Measurements from ENCODE around the gene NDUFA6. TPM values are rescaled to one million over a fixed set of nuclear protein-coding genes. Genes with fewer than 3 reads are reported as not detected.
"Not testable (repeated sequence)": the region's sequence is repeated elsewhere in the genome, so short reads cannot be mapped to it uniquely, and the experiment has no call there.

Gene NDUFA6
- polyA plus RNA-seq (2013, experiment 1 of 2) = 128 TPM
- polyA plus RNA-seq (2013, experiment 2 of 2) = 131 TPM

DNA sequence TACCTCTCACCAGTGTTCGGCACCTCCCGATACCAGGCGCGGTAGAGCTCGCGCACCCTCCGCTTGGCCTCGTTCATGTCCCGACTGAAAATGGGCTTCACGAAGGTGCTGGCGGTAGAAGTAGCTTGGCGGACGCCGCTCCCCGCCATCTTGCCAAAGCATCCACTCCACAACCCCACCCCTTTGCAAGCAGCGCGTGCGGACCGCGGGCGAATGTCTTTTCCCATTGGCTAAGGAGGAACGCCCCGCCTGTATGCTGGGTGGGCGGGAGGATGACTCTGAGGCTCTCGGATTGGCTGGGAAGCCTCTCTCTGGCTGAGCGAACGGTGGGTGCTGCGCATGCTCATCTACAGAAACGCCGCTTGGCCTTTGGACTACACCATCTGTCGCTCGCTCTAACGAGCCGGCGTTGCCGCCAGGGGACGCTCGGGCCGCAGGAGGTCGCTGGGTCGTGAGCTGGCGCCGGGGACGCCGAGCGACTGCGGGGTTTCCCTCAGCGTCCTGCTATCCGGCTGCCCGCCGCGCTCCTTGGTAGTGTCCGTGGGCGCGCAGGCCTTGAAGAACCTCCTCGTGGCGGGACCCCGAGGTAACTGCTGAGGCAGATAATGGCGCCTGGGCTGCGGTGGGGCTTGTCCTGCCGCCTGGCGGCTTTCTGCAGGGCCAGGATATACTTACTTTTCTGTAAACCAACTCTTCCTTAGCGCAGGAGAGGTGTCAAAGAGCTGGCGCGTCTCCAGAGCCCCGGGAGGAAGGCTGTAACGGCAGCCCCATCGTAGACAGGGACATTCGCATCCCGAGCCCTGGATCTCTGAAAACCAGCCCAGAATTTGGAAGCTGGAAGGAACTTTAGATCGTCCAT is at the start of gene NDUFA6:
Gene NDUFA6 (minus strand): TSS at position 177 of the 859 bp plus-strand sequence. CDS start 28 bp downstream, at position 149.
- H3K36me3 ChIP-seq (ENCODE audit: control insufficient read depth in 1 of 2, insufficient read depth in 2 of 2, low read depth in 1 of 2, low read length in 2 of 2) = peaks cover 0 to 18% of the 10 kb centered on the region in 2 experiments
- no peaks in the 10 kb centered on the region for H3K9me3 ChIP-seq (ENCODE audit: control insufficient read depth, low read length)
- WGBS = under 1% methylated on average over 56 of the region's 71 CpGs

DNA sequence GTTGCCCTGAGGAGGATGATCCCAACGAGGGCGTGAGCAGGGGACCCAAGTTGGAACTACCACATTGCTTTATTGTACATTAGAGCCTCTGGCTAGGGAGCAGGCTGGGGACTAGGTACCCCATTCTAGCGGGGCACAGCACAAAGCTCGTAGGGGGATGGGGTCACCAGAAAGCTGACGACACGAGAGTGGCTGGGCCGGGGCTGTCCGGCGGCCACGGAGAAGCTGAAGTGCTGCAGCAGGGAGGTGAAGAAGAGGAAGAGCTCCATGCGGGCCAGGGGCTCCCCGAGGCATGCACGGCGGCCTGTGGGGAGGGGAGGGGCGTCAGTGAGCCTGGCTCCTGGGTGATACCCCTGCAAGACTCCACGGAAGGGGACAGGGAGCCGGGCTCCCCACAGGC is 49.6 kb upstream of the NDUFA6 start:
- not testable (repeated sequence) for H3K9me3 ChIP-seq (ENCODE audit: control insufficient read depth, low read length); H3K27me3 ChIP-seq (ENCODE audit: control insufficient read depth in 1 of 2, insufficient read depth in 1 of 2, low read length in 2 of 2); H2BK15ac ChIP-seq (ENCODE audit: low read depth, poor library complexity, severe bottlenecking); H4K91ac ChIP-seq (ENCODE audit: low read length); H3K23ac ChIP-seq (ENCODE audit: low read length in 2 of 2); H2BK12ac ChIP-seq (ENCODE audit: low read length in 2 of 2); H3K4me2 ChIP-seq (ENCODE audit: low read length, poor library complexity, severe bottlenecking); H3K9ac ChIP-seq (ENCODE audit: low read length); H3K79me1 ChIP-seq (replicated peaks; ENCODE audit: low read length, poor library complexity, severe bottlenecking); H3K27ac ChIP-seq (ENCODE audit: low read length, poor library complexity, severe bottlenecking); H3K4me3 ChIP-seq (ENCODE audit: insufficient read depth in 1 of 2, low read depth in 1 of 2, low read length in 2 of 2); H3K14ac ChIP-seq (ENCODE audit: low read length in 2 of 2); H2AFZ ChIP-seq (ENCODE audit: low read depth, low read length); H4K8ac ChIP-seq (ENCODE audit: low read length); H3K4ac ChIP-seq (ENCODE audit: low read depth in 1 of 2, low read length in 2 of 2); DNase-seq; H3K18ac ChIP-seq (ENCODE audit: low read depth in 1 of 2, low read length in 2 of 2); H2AK5ac ChIP-seq (ENCODE audit: low read length, severe bottlenecking); H2BK5ac ChIP-seq (ENCODE audit: low read depth, low read length, poor library complexity, severe bottlenecking); H2BK120ac ChIP-seq (ENCODE audit: low read depth, low read length); H3K4me1 ChIP-seq (ENCODE audit: control insufficient read depth, insufficient read depth, low read depth, low read length)
- peaks cover 0 to 30% of the 10 kb centered on the region in 2 experiments for H3K36me3 ChIP-seq (ENCODE audit: control insufficient read depth in 1 of 2, insufficient read depth in 2 of 2, low read depth in 1 of 2, low read length in 2 of 2)
- 98% methylated on average over 6 of the region's 17 CpGs for WGBS

More for the DNA sequence above, at the start of gene NDUFA6:
- peak within 1 kb of the TSS; percentile 3 for H4K91ac ChIP-seq (ENCODE audit: low read length)
- H2BK12ac ChIP-seq (ENCODE audit: low read length in 2 of 2) = peak within 1 kb of the TSS in 1 of 2 experiments; percentile 26
- H3K27me3 ChIP-seq (ENCODE audit: control insufficient read depth in 1 of 2, insufficient read depth in 1 of 2, low read length in 2 of 2) = no peaks in the 10 kb centered on the region
- peak within 1 kb of the TSS; percentile 58 to 90 for H3K4ac ChIP-seq (ENCODE audit: low read depth in 1 of 2, low read length in 2 of 2)
- DNase-seq = peak; percentile 99
- peak within 1 kb of the TSS; percentile 47 to 98 for H3K18ac ChIP-seq (ENCODE audit: low read depth in 1 of 2, low read length in 2 of 2)
- peak within 1 kb of the TSS in 1 of 2 experiments; percentile 61 for H3K14ac ChIP-seq (ENCODE audit: low read length in 2 of 2)
- H2AK5ac ChIP-seq (ENCODE audit: low read length, severe bottlenecking) = no peak within 1 kb of the TSS
- H3K4me1 ChIP-seq (ENCODE audit: control insufficient read depth, insufficient read depth, low read depth, low read length) = peaks cover 6% of the 10 kb centered on the region
- no peak within 1 kb of the TSS for H2BK5ac ChIP-seq (ENCODE audit: low read depth, low read length, poor library complexity, severe bottlenecking)
- no peak within 1 kb of the TSS for H2BK15ac ChIP-seq (ENCODE audit: low read depth, poor library complexity, severe bottlenecking)
- peak within 1 kb of the TSS; percentile 88 to 98 for H3K4me3 ChIP-seq (ENCODE audit: insufficient read depth in 1 of 2, low read depth in 1 of 2, low read length in 2 of 2)
- peak within 1 kb of the TSS; percentile 97 for H3K9ac ChIP-seq (ENCODE audit: low read length)
- no peak within 1 kb of the TSS for H2BK120ac ChIP-seq (ENCODE audit: low read depth, low read length)
- H2AFZ ChIP-seq (ENCODE audit: low read depth, low read length) = peak within 1 kb of the TSS; percentile 90
- H4K8ac ChIP-seq (ENCODE audit: low read length) = peak within 1 kb of the TSS; percentile 54
- peak within 1 kb of the TSS; percentile 79 for H3K27ac ChIP-seq (ENCODE audit: low read length, poor library complexity, severe bottlenecking)
- peak within 1 kb of the TSS; percentile 68 for H3K4me2 ChIP-seq (ENCODE audit: low read length, poor library complexity, severe bottlenecking)
- no peak within 1 kb of the TSS for H3K23ac ChIP-seq (ENCODE audit: low read length in 2 of 2)
- H3K79me1 ChIP-seq (replicated peaks; ENCODE audit: low read length, poor library complexity, severe bottlenecking) = peaks cover 7% of the 10 kb centered on the region

DNA sequence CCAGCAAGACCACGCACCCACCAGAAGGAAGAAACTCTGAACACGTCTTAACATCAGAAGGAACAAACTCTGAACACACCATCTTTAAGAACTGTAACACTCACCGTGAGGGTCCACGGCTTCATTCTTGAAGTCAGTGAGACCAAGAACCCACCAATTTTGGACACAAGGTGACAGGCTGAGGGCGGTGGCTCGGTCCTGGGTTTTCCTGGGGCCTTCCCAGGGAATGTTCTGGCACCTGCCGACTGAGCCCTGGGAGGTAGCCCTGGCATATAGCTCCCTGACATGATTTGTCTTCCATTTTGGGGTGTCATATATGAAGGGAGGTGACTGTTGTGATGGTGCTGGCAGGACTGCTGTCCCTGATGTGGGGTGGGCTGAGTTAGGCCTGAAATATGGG is 48.9 kb upstream of the NDUFA6 start:
- H3K79me1 ChIP-seq (replicated peaks; ENCODE audit: low read length, poor library complexity, severe bottlenecking); H3K27me3 ChIP-seq (ENCODE audit: control insufficient read depth in 1 of 2, insufficient read depth in 1 of 2, low read length in 2 of 2); H2AK5ac ChIP-seq (ENCODE audit: low read length, severe bottlenecking); H3K27ac ChIP-seq (ENCODE audit: low read length, poor library complexity, severe bottlenecking); H3K18ac ChIP-seq (ENCODE audit: low read depth in 1 of 2, low read length in 2 of 2); H3K14ac ChIP-seq (ENCODE audit: low read length in 2 of 2); H4K8ac ChIP-seq (ENCODE audit: low read length); H2BK120ac ChIP-seq (ENCODE audit: low read depth, low read length); H2BK12ac ChIP-seq (ENCODE audit: low read length in 2 of 2); H2BK15ac ChIP-seq (ENCODE audit: low read depth, poor library complexity, severe bottlenecking); H3K4ac ChIP-seq (ENCODE audit: low read depth in 1 of 2, low read length in 2 of 2); DNase-seq; H4K91ac ChIP-seq (ENCODE audit: low read length); H3K4me2 ChIP-seq (ENCODE audit: low read length, poor library complexity, severe bottlenecking); H3K23ac ChIP-seq (ENCODE audit: low read length in 2 of 2); H3K9me3 ChIP-seq (ENCODE audit: control insufficient read depth, low read length); H3K4me1 ChIP-seq (ENCODE audit: control insufficient read depth, insufficient read depth, low read depth, low read length); H2AFZ ChIP-seq (ENCODE audit: low read depth, low read length); H2BK5ac ChIP-seq (ENCODE audit: low read depth, low read length, poor library complexity, severe bottlenecking); H3K9ac ChIP-seq (ENCODE audit: low read length); H3K4me3 ChIP-seq (ENCODE audit: insufficient read depth in 1 of 2, low read depth in 1 of 2, low read length in 2 of 2): not testable (repeated sequence)
- peaks cover 0 to 30% of the 10 kb centered on the region in 2 experiments for H3K36me3 ChIP-seq (ENCODE audit: control insufficient read depth in 1 of 2, insufficient read depth in 2 of 2, low read depth in 1 of 2, low read length in 2 of 2)
- WGBS = 98% methylated on average over 6 of the region's 7 CpGs

DNA sequence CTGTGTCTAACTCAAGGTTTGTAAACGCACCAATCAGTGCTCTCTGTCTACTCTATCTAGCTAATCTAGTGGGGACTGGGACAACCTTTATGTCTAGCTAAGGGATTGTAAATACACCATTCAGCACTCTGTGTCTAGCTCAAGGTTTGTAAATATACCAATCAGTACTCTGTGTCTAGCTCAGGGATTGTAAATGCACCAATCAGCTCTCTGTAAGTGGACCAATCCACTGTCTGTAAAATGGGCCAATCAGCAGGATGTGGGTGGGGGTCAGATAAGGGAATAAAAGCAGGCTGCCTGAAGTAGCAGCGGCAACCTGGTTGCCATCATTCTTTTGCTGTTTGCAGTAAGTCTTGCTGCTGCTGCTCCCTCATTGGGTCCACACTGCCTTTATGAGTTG is 48.4 kb upstream of the NDUFA6 start:
- H2AFZ ChIP-seq (ENCODE audit: low read depth, low read length) = no peak overlapping the region

More for the DNA sequence above, 48.4 kb upstream of the NDUFA6 start:
- 100% methylated on average over 1 of the region's 2 CpGs for WGBS
- Histone ChIP-seq H3K79me1 (replicated peaks; ENCODE audit: low read length, poor library complexity, severe bottlenecking) (no peaks in the 10 kb centered on the region), H3K9me3 (ENCODE audit: control insufficient read depth, low read length) (no peaks in the 10 kb centered on the region), H2BK5ac (ENCODE audit: low read depth, low read length, poor library complexity, severe bottlenecking) (no peak overlapping the region), H3K9ac (ENCODE audit: low read length) (no peak overlapping the region), H3K18ac (ENCODE audit: low read depth in 1 of 2, low read length in 2 of 2) (no peak overlapping the region), H4K8ac (ENCODE audit: low read length) (no peak overlapping the region), H2BK120ac (ENCODE audit: low read depth, low read length) (no peak overlapping the region), H2AK5ac (ENCODE audit: low read length, severe bottlenecking) (no peak overlapping the region), H4K91ac (ENCODE audit: low read length) (no peak overlapping the region), H3K4ac (ENCODE audit: low read depth in 1 of 2, low read length in 2 of 2) (no peak overlapping the region), H3K4me1 (ENCODE audit: control insufficient read depth, insufficient read depth, low read depth, low read length) (no peaks in the 10 kb centered on the region), H3K36me3 (ENCODE audit: control insufficient read depth in 1 of 2, insufficient read depth in 2 of 2, low read depth in 1 of 2, low read length in 2 of 2) (peaks cover 0 to 26% of the 10 kb centered on the region in 2 experiments), H3K14ac (ENCODE audit: low read length in 2 of 2) (no peak overlapping the region), H3K23ac (ENCODE audit: low read length in 2 of 2) (no peak overlapping the region), H3K4me2 (ENCODE audit: low read length, poor library complexity, severe bottlenecking) (no peak overlapping the region), H2BK12ac (ENCODE audit: low read length in 2 of 2) (no peak overlapping the region), H3K27me3 (ENCODE audit: control insufficient read depth in 1 of 2, insufficient read depth in 1 of 2, low read length in 2 of 2) (peaks cover 0 to 10% of the 10 kb centered on the region in 2 experiments), H2BK15ac (ENCODE audit: low read depth, poor library complexity, severe bottlenecking) (no peak overlapping the region), H3K4me3 (ENCODE audit: insufficient read depth in 1 of 2, low read depth in 1 of 2, low read length in 2 of 2) (no peak overlapping the region), H3K27ac (ENCODE audit: low read length, poor library complexity, severe bottlenecking) (no peak overlapping the region)
- DNase-seq = no peak

Measured in mesenchymal stem cell (in vitro differentiated cells and primary cell).